GM06990 (cell line): ENCODE results near the gene POU2F3.

ENCODE experiments used
- DNase-seq: peaks from one replicate; pipeline ENCODE4 v3.0.0-alpha.2; 2011; ENCODE audit not compliant: insufficient read length; ENCODE audit errors: extremely low read depth
- H3K27me3 ChIP-seq: replicated peaks from 2 replicates; pipeline ENCODE4 v1.6.0; 2011; ENCODE audit warnings: low read length; ENCODE audit not compliant: control insufficient read depth, insufficient read depth
- H3K36me3 ChIP-seq: 2 replicates; pipeline ENCODE4 v1.5.1; 2011; ENCODE audit warnings: low read length; ENCODE audit not compliant: control insufficient read depth, insufficient read depth
- H3K4me3 ChIP-seq: replicated peaks from 2 replicates; pipeline ENCODE4 v1.5.1; 2011; ENCODE audit warnings: low read depth, mild to moderate bottlenecking, control low read depth, low read length
- TF ChIP-seq, protein P1 (sequence below): IDR thresholded peaks from 2 replicates; pipeline ENCODE4 v1.5.1; 2011; ENCODE audit warnings: low read length, control low read depth, mild to moderate bottlenecking, inconsistent platforms; ENCODE audit not compliant: insufficient read depth, poor library complexity, severe bottlenecking

The POU2F3 gene

DNA sequence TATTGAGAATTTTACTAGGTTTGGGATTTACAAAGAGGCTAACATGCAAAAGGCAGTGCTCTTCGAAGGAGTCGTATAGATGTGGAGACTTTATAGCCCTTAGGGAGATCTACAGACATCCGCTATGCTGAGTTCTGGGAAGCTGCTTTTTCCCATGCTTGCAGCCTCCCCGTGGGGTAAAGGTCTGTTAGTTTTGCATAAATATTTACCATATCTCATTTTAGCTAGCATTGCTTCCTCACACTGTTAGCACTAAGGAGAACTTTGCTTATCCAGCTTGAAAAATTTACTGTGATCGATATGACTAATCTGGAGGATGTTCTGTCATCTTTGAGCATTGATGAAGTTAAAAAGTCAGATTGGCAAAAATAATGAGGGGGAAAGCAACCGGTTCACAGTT, 114.8 kb downstream of the POU2F3 start:
- no peak for DNase-seq
- TF ChIP-seq, protein P1, sequence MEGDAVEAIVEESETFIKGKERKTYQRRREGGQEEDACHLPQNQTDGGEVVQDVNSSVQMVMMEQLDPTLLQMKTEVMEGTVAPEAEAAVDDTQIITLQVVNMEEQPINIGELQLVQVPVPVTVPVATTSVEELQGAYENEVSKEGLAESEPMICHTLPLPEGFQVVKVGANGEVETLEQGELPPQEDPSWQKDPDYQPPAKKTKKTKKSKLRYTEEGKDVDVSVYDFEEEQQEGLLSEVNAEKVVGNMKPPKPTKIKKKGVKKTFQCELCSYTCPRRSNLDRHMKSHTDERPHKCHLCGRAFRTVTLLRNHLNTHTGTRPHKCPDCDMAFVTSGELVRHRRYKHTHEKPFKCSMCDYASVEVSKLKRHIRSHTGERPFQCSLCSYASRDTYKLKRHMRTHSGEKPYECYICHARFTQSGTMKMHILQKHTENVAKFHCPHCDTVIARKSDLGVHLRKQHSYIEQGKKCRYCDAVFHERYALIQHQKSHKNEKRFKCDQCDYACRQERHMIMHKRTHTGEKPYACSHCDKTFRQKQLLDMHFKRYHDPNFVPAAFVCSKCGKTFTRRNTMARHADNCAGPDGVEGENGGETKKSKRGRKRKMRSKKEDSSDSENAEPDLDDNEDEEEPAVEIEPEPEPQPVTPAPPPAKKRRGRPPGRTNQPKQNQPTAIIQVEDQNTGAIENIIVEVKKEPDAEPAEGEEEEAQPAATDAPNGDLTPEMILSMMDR: no peak
- H3K4me3 ChIP-seq: no peak overlapping the region
- H3K36me3 ChIP-seq: no peaks in the 10 kb centered on the region
- H3K27me3 ChIP-seq: no peaks in the 10 kb centered on the region

DNA sequence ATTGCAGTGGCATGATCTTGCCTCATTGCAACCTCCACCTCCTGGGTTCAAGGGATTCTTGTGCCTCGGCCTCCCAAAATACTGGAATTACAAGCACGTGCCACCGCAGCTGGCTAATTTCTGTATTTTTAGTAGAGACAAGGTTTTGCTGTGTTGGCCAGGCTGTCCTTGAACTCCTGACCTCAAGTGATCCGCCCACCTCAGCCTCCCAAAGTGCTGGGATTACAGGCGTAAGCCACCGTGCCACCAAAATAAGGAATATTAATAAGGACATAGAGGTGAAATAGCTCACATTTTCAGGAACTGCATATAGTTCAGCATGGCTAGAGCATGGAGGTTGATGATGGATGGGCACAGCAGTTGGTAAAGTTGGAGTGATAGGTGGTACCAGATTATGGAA, 117.7 kb downstream of the POU2F3 start:
- no peaks in the 10 kb centered on the region for H3K27me3 ChIP-seq
- TF ChIP-seq, protein P1: no peak

DNA sequence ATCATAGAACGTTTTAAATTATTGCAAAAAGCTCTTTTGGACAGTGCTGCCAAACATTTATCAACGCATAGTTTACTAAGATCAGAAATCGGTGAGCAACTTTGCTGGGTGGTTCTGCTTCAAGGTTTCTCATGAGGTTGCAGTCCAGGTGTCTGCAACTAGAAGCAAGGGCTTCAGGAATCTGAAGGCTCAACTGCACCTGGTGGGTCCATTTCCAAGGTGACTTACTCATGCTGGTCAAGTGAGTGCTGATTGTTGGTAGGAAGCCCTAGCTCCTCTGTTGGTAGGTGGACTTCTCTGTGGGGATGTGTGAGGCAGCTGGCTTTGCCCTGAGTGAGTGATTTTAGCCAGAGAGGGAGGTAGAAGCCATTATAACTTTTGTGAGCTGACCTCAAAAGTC, 118.8 kb downstream of the POU2F3 start:
- TF ChIP-seq, protein P1: no peak
- H3K27me3 ChIP-seq: no peaks in the 10 kb centered on the region

More for the DNA sequence above, 117.7 kb downstream of the POU2F3 start:
- H3K4me3 ChIP-seq: no peak overlapping the region
- H3K36me3 ChIP-seq: no peaks in the 10 kb centered on the region
- no peak for DNase-seq

DNA sequence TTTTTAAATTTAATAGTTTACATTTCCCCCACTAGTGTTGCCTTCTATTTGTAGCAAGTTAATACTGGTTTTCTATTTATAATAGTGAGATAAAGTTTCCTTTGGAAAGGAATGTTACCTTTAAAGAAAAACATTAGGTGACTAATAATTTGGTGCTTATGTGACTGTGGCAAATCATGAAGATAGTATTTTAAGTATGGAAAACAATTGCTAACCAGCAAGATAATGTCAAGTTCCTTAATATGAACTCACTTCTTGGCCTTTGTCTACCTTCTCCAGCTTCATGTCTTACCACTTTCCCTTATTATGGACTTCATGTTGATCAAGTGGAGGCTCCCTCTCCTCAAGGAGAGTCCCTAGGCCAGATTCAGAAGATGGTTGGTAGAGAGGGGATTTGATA, 123.5 kb downstream of the POU2F3 start:
- no peak for DNase-seq
- H3K36me3 ChIP-seq: no peaks in the 10 kb centered on the region
- no peaks in the 10 kb centered on the region for H3K27me3 ChIP-seq
- no peak overlapping the region for H3K4me3 ChIP-seq
- TF ChIP-seq, protein P1: no peak

More for the DNA sequence above, 118.8 kb downstream of the POU2F3 start:
- Histone ChIP-seq H3K4me3 (no peak overlapping the region), H3K36me3 (no peaks in the 10 kb centered on the region)
- no peak for DNase-seq

DNA sequence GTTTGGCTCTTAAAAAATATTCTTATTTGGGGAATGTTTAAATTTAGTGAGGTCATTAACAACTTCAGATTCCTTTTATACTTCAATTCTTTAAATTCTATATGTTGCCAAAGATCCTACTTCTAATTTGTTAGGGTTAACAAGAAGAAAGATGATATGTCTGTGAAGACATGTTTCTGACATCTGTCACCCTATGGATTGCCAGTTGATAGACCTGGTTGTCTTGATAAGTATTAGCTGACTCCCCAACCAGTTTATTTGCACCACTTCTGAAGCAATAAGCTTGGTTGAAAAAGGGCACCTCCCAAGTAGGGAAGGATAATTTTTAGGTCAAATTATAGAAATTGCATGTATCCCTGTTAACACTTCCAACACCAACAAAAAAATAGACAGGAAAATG, 125.6 kb downstream of the POU2F3 start:
- DNase-seq: no peak
- TF ChIP-seq, protein P1: no peak
- H3K27me3 ChIP-seq: no peaks in the 10 kb centered on the region

More for the DNA sequence above, 125.6 kb downstream of the POU2F3 start:
- Histone ChIP-seq H3K4me3 (no peak overlapping the region), H3K36me3 (no peaks in the 10 kb centered on the region)
